ENCODE data around the gene KCNIP2. TPM values are rescaled to one million over a fixed set of nuclear protein-coding genes. Genes with fewer than 3 reads are reported as not detected.

KCNIP2 gene
- total RNA-seq, 4 donors from 2014 or later = 1.3 to 20.3 (median 4.8) TPM

GRCh38 chr10:101817337-101818118 is 26.1 kb downstream of the KCNIP2 start:
- H3K27me3 ChIP-seq = no peaks in the 10 kb centered on the region
- no peaks in the 10 kb centered on the region for H3K9me3 ChIP-seq
- peak overlapping the region; percentile 90 for H3K27ac ChIP-seq
- peaks cover 1% of the 10 kb centered on the region for H3K36me3 ChIP-seq
- DNase-seq (ENCODE audit: low spot score in 2 of 2) = peak; percentile 94 to 95
- WGBS = 1% methylated on average over 19 of the region's 44 CpGs
- no peak for TF ChIP-seq EP300 (IDR thresholded peaks at IDR 0.05)
- peak in 2 of 3 donors; percentile 35 to 39 for TF ChIP-seq POLR2AphosphoS5 (IDR thresholded peaks at IDR 0.05)
- TF ChIP-seq POLR2A (IDR thresholded peaks at IDR 0.05) = peak in 1 of 2 donors; percentile 46
- no peak for TF ChIP-seq CTCF (IDR thresholded peaks at IDR 0.05)
- H3K4me1 ChIP-seq = peaks cover 37% of the 10 kb centered on the region
- peak overlapping the region; percentile 76 for H3K4me3 ChIP-seq

GRCh38 chr10:101816913-101817336 is 26.7 kb downstream of the KCNIP2 start:
- WGBS = 1% methylated on average over 14 of the region's 14 CpGs
- no peak for TF ChIP-seq POLR2A (IDR thresholded peaks at IDR 0.05)
- no peak for TF ChIP-seq CTCF (IDR thresholded peaks at IDR 0.05)
- no peak for TF ChIP-seq EP300 (IDR thresholded peaks at IDR 0.05)
- TF ChIP-seq POLR2AphosphoS5 (IDR thresholded peaks at IDR 0.05) = no peak
- Histone ChIP-seq H3K4me3 (peak overlapping the region; percentile 76), H3K4me1 (peaks cover 42% of the 10 kb centered on the region), H3K27me3 (no peaks in the 10 kb centered on the region), H3K27ac (peak overlapping the region; percentile 90), H3K36me3 (peaks cover 7% of the 10 kb centered on the region), H3K9me3 (no peaks in the 10 kb centered on the region)
- no peak for DNase-seq (ENCODE audit: low spot score in 2 of 2)

- WGBS = 2% methylated on average over 5 of the region's 5 CpGs
- peak overlapping the region; percentile 76 for H3K4me3 ChIP-seq
- no peaks in the 10 kb centered on the region for H3K9me3 ChIP-seq
- no peak for DNase-seq (ENCODE audit: low spot score in 2 of 2)
- peaks cover 8% of the 10 kb centered on the region for H3K36me3 ChIP-seq
- TF ChIP-seq POLR2A (IDR thresholded peaks at IDR 0.05) (no peak), CTCF (IDR thresholded peaks at IDR 0.05) (no peak), EP300 (IDR thresholded peaks at IDR 0.05) (no peak), POLR2AphosphoS5 (IDR thresholded peaks at IDR 0.05) (no peak)
- H3K4me1 ChIP-seq = peaks cover 42% of the 10 kb centered on the region
- H3K27me3 ChIP-seq = no peaks in the 10 kb centered on the region
- H3K27ac ChIP-seq = no peak overlapping the region
Observed at GRCh38 chr10:101816376-101816775, 27.2 kb downstream of the KCNIP2 start.

GRCh38 chr10:101814466-101815071 is 29.0 kb downstream of the KCNIP2 start:
- 70% methylated on average over 8 of the region's 8 CpGs for WGBS
- Histone ChIP-seq H3K4me3 (peak overlapping the region; percentile 76), H3K27ac (no peak overlapping the region), H3K9me3 (no peaks in the 10 kb centered on the region), H3K36me3 (peaks cover 21% of the 10 kb centered on the region), H3K27me3 (no peaks in the 10 kb centered on the region), H3K4me1 (peaks cover 40% of the 10 kb centered on the region)
- TF ChIP-seq EP300 (IDR thresholded peaks at IDR 0.05) (no peak), CTCF (IDR thresholded peaks at IDR 0.05) (no peak)
- DNase-seq (ENCODE audit: low spot score in 2 of 2) = no peak

GRCh38 chr10:101812606-101813005 is 31.0 kb downstream of the KCNIP2 start:
- WGBS = 79% methylated on average over 4 of the region's 4 CpGs
- no peaks in the 10 kb centered on the region for H3K27me3 ChIP-seq
- no peaks in the 10 kb centered on the region for H3K9me3 ChIP-seq
- H3K4me1 ChIP-seq = peaks cover 30% of the 10 kb centered on the region
- no peak overlapping the region for H3K27ac ChIP-seq
- no peak overlapping the region for H3K4me3 ChIP-seq
- H3K36me3 ChIP-seq = peaks cover 39% of the 10 kb centered on the region
- DNase-seq (ENCODE audit: low spot score in 2 of 2) = no peak
- TF ChIP-seq EP300 (IDR thresholded peaks at IDR 0.05) = no peak
- TF ChIP-seq POLR2AphosphoS5 (IDR thresholded peaks at IDR 0.05) = no peak
- TF ChIP-seq POLR2A (IDR thresholded peaks at IDR 0.05) = no peak
- TF ChIP-seq CTCF (IDR thresholded peaks at IDR 0.05) = no peak
